ENCODE data around the gene MYLK2.

Gene MYLK2

DNA sequence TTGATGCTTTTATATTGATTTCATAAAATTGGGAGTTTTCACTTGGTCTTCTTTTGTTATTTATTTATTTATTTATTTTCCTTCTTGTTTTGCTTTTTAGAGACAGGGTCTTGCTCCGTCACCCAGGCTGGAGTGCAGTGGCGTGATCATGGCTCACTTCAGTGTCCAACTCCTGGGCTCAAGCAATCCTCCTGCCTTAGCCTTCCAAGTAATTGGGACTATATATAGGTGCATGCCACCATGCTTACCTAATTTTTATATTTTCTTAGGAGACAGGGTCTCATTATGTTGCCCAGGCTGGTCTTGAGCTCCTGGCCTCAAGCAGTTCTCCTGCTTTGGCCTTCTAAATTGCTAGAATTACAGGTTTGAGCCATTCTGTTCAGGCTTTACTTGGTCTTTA, 38.3 kb upstream of the MYLK2 start:
- DNase-seq (ENCODE audit: low spot score) = no peak
- no peak overlapping the region for H3K4me2 ChIP-seq (ENCODE audit: insufficient read depth, low read length, poor library complexity, severe bottlenecking)
- no peak overlapping the region for H3K23ac ChIP-seq (ENCODE audit: low read depth, low read length, poor library complexity)
- no peak overlapping the region for H2BK5ac ChIP-seq (ENCODE audit: low read length)
- no peak overlapping the region for H2BK120ac ChIP-seq (ENCODE audit: low read depth, low read length)
- no peaks in the 10 kb centered on the region for H3K79me1 ChIP-seq (ENCODE audit: low read depth, low read length)
- H3K4me1 ChIP-seq (ENCODE audit: control insufficient read depth in 2 of 2, insufficient read depth in 1 of 2, low read depth in 1 of 2, low read length in 2 of 2) = no peaks in the 10 kb centered on the region
- H3K4ac ChIP-seq (ENCODE audit: low read length) = no peak overlapping the region
- H4K91ac ChIP-seq (ENCODE audit: low read depth, low read length, poor library complexity) = no peak overlapping the region
- no peak overlapping the region for H2BK15ac ChIP-seq (ENCODE audit: low read length)
- H2BK12ac ChIP-seq (ENCODE audit: low read length) = no peak overlapping the region
- no peak overlapping the region for H3K9ac ChIP-seq (ENCODE audit: low read depth, low read length, poor library complexity)
- H4K8ac ChIP-seq (ENCODE audit: low read depth, low read length) = no peak overlapping the region
- no peak overlapping the region for H3K4me3 ChIP-seq (ENCODE audit: low read length in 2 of 2)
- no peaks in the 10 kb centered on the region for H3K9me3 ChIP-seq (replicated peaks in 1 of 2; ENCODE audit: control insufficient read depth in 2 of 2, insufficient read depth in 1 of 2, low read depth in 1 of 2, low read length in 2 of 2)
- no CpG with 5 or more reads among the region's 2 CpGs for WGBS, 2 donors (ENCODE audit: extremely low coverage in 2 of 2, insufficient read length in 2 of 2, insufficient replicate concordance in 1 of 2)
- H3K14ac ChIP-seq (ENCODE audit: low read length) = no peak overlapping the region
- no peaks in the 10 kb centered on the region for H3K27me3 ChIP-seq (ENCODE audit: control insufficient read depth in 3 of 3, insufficient read depth in 3 of 3, low read depth in 1 of 3, low read length in 3 of 3)
- peaks cover 53 to 96% of the 10 kb centered on the region in 2 donors for H3K36me3 ChIP-seq (replicated peaks in 1 of 2; ENCODE audit: control insufficient read depth in 2 of 2, insufficient read depth in 2 of 2, low read length in 2 of 2)
- no peak overlapping the region for H2AK5ac ChIP-seq (ENCODE audit: low read depth, low read length)
- H2AFZ ChIP-seq (ENCODE audit: low read length) = no peak overlapping the region
- H3K18ac ChIP-seq (ENCODE audit: low read length) = no peak overlapping the region
- H3K27ac ChIP-seq (replicated peaks; ENCODE audit: low read length) = no peak overlapping the region

DNA sequence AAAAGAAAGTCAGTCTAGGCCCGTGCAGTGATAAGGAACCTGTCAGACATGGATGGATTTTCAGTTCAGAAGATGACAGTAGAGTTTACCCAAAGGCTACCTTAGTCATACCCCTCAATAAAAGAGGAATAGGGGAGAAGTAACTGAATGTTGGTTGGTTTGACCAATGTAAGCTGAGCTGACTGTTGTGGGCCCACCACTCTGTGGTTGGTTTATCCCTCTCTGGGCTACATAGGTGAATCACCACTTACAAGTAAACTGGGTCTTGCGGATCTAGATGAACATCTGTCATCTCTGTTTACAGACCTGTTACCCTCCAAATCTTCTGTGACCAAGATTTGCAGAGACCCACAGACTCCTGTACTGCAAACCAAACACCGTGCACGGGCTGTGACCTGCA, 37.2 kb upstream of the MYLK2 start:
- Histone ChIP-seq H2AK5ac (ENCODE audit: low read depth, low read length) (no peak overlapping the region), H3K4me3 (ENCODE audit: low read length in 2 of 2) (no peak overlapping the region), H3K27ac (replicated peaks; ENCODE audit: low read length) (no peak overlapping the region), H3K14ac (ENCODE audit: low read length) (no peak overlapping the region), H3K9ac (ENCODE audit: low read depth, low read length, poor library complexity) (no peak overlapping the region), H4K8ac (ENCODE audit: low read depth, low read length) (no peak overlapping the region), H3K9me3 (replicated peaks in 1 of 2; ENCODE audit: control insufficient read depth in 2 of 2, insufficient read depth in 1 of 2, low read depth in 1 of 2, low read length in 2 of 2) (no peaks in the 10 kb centered on the region), H3K23ac (ENCODE audit: low read depth, low read length, poor library complexity) (no peak overlapping the region), H3K4ac (ENCODE audit: low read length) (no peak overlapping the region), H3K18ac (ENCODE audit: low read length) (no peak overlapping the region), H2BK12ac (ENCODE audit: low read length) (no peak overlapping the region), H2BK120ac (ENCODE audit: low read depth, low read length) (no peak overlapping the region), H3K27me3 (ENCODE audit: control insufficient read depth in 3 of 3, insufficient read depth in 3 of 3, low read depth in 1 of 3, low read length in 3 of 3) (no peaks in the 10 kb centered on the region), H4K91ac (ENCODE audit: low read depth, low read length, poor library complexity) (no peak overlapping the region), H3K36me3 (replicated peaks in 1 of 2; ENCODE audit: control insufficient read depth in 2 of 2, insufficient read depth in 2 of 2, low read length in 2 of 2) (peaks cover 54 to 98% of the 10 kb centered on the region in 2 donors), H3K4me2 (ENCODE audit: insufficient read depth, low read length, poor library complexity, severe bottlenecking) (no peak overlapping the region), H2AFZ (ENCODE audit: low read length) (no peak overlapping the region), H3K4me1 (ENCODE audit: control insufficient read depth in 2 of 2, insufficient read depth in 1 of 2, low read depth in 1 of 2, low read length in 2 of 2) (no peaks in the 10 kb centered on the region), H2BK5ac (ENCODE audit: low read length) (no peak overlapping the region), H2BK15ac (ENCODE audit: low read length) (no peak overlapping the region), H3K79me1 (ENCODE audit: low read depth, low read length) (no peaks in the 10 kb centered on the region)
- no CpG with 5 or more reads among the region's 4 CpGs for WGBS, 2 donors (ENCODE audit: extremely low coverage in 2 of 2, insufficient read length in 2 of 2, insufficient replicate concordance in 1 of 2)
- no peak for DNase-seq (ENCODE audit: low spot score)

DNA sequence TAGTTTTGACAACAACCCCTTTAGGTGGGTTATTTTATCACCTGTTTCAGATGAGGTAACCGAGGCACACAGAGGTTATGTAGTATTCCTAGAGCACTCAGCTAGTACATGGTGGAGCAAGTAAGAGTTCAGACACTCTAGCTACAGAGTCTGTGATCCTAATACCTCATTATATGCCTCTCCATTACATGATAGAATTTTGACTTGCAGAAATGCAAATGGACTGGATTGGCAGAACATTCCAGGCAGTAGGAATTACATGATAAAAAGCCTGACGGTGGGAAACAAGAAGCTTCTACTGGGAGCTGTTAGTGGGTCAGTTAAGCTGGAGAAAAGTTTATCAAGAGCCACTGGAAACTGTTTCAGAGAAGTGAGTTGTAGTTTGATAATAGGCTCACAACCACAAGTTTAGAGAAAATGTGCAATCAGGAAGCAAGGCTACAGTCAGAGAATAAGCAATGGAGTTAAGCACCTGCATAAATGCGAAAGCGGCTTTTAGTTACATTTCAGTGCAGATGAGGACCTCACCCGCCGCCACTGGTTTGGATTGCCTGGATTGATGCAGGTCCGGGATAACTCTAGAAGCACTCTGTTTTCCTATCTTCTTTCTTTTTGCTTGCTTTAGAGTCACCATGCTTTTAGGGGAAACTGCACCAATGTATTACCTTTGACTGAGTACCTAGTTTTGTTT, 34.7 kb upstream of the MYLK2 start:
- H3K9ac ChIP-seq (ENCODE audit: low read depth, low read length, poor library complexity) = no peak overlapping the region
- H3K4ac ChIP-seq (ENCODE audit: low read length) = no peak overlapping the region
- no CpG with 5 or more reads among the region's 7 CpGs for WGBS, 2 donors (ENCODE audit: extremely low coverage in 2 of 2, insufficient read length in 2 of 2, insufficient replicate concordance in 1 of 2)
- H2AK5ac ChIP-seq (ENCODE audit: low read depth, low read length) = no peak overlapping the region
- no peaks in the 10 kb centered on the region for H3K79me1 ChIP-seq (ENCODE audit: low read depth, low read length)
- no peaks in the 10 kb centered on the region for H3K27me3 ChIP-seq (ENCODE audit: control insufficient read depth in 3 of 3, insufficient read depth in 3 of 3, low read depth in 1 of 3, low read length in 3 of 3)
- no peak overlapping the region for H2BK15ac ChIP-seq (ENCODE audit: low read length)
- peaks cover 47 to 97% of the 10 kb centered on the region in 2 donors for H3K36me3 ChIP-seq (replicated peaks in 1 of 2; ENCODE audit: control insufficient read depth in 2 of 2, insufficient read depth in 2 of 2, low read length in 2 of 2)
- no peak overlapping the region for H3K4me3 ChIP-seq (ENCODE audit: low read length in 2 of 2)
- H2BK120ac ChIP-seq (ENCODE audit: low read depth, low read length) = no peak overlapping the region
- H2AFZ ChIP-seq (ENCODE audit: low read length) = no peak overlapping the region
- no peak overlapping the region for H3K27ac ChIP-seq (replicated peaks; ENCODE audit: low read length)
- no peak overlapping the region for H3K23ac ChIP-seq (ENCODE audit: low read depth, low read length, poor library complexity)
- H2BK5ac ChIP-seq (ENCODE audit: low read length) = no peak overlapping the region
- no peaks in the 10 kb centered on the region for H3K9me3 ChIP-seq (replicated peaks in 1 of 2; ENCODE audit: control insufficient read depth in 2 of 2, insufficient read depth in 1 of 2, low read depth in 1 of 2, low read length in 2 of 2)
- H3K4me1 ChIP-seq (ENCODE audit: control insufficient read depth in 2 of 2, insufficient read depth in 1 of 2, low read depth in 1 of 2, low read length in 2 of 2) = peaks cover 0 to 1% of the 10 kb centered on the region in 2 donors
- H3K4me2 ChIP-seq (ENCODE audit: insufficient read depth, low read length, poor library complexity, severe bottlenecking) = no peak overlapping the region
- H3K14ac ChIP-seq (ENCODE audit: low read length) = no peak overlapping the region
- no peak overlapping the region for H3K18ac ChIP-seq (ENCODE audit: low read length)
- no peak overlapping the region for H2BK12ac ChIP-seq (ENCODE audit: low read length)
- no peak overlapping the region for H4K8ac ChIP-seq (ENCODE audit: low read depth, low read length)
- no peak overlapping the region for H4K91ac ChIP-seq (ENCODE audit: low read depth, low read length, poor library complexity)
- DNase-seq (ENCODE audit: low spot score) = no peak

DNA sequence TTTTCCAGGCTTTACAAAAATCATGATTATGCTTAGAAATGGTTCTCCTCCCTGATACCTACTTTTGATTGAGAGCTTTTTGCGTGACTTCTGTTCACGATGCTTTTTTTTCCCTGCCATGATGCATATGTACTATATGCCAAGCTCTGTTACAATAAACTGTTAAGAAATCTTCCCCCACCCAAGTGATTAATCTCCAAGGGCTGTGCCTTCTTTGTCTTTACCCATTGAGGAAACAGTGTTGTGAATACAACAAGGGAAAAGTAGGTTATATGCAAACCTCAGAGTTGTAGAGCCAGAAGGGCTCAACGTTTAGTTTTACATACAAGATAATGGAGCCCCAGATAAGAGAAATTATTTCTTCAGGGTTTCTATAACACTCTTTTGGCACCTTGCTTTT, 34.1 kb upstream of the MYLK2 start:
- Histone ChIP-seq H3K27me3 (ENCODE audit: control insufficient read depth in 3 of 3, insufficient read depth in 3 of 3, low read depth in 1 of 3, low read length in 3 of 3) (no peaks in the 10 kb centered on the region), H3K18ac (ENCODE audit: low read length) (no peak overlapping the region), H3K23ac (ENCODE audit: low read depth, low read length, poor library complexity) (no peak overlapping the region), H3K36me3 (replicated peaks in 1 of 2; ENCODE audit: control insufficient read depth in 2 of 2, insufficient read depth in 2 of 2, low read length in 2 of 2) (peaks cover 43 to 97% of the 10 kb centered on the region in 2 donors), H2BK5ac (ENCODE audit: low read length) (no peak overlapping the region), H3K9me3 (replicated peaks in 1 of 2; ENCODE audit: control insufficient read depth in 2 of 2, insufficient read depth in 1 of 2, low read depth in 1 of 2, low read length in 2 of 2) (no peaks in the 10 kb centered on the region), H2BK120ac (ENCODE audit: low read depth, low read length) (no peak overlapping the region), H3K4ac (ENCODE audit: low read length) (no peak overlapping the region), H2AFZ (ENCODE audit: low read length) (no peak overlapping the region), H4K8ac (ENCODE audit: low read depth, low read length) (no peak overlapping the region), H3K4me1 (ENCODE audit: control insufficient read depth in 2 of 2, insufficient read depth in 1 of 2, low read depth in 1 of 2, low read length in 2 of 2) (peaks cover 0 to 2% of the 10 kb centered on the region in 2 donors), H3K4me3 (ENCODE audit: low read length in 2 of 2) (no peak overlapping the region), H3K4me2 (ENCODE audit: insufficient read depth, low read length, poor library complexity, severe bottlenecking) (no peak overlapping the region), H2AK5ac (ENCODE audit: low read depth, low read length) (no peak overlapping the region), H2BK15ac (ENCODE audit: low read length) (no peak overlapping the region), H4K91ac (ENCODE audit: low read depth, low read length, poor library complexity) (no peak overlapping the region), H3K14ac (ENCODE audit: low read length) (no peak overlapping the region), H3K27ac (replicated peaks; ENCODE audit: low read length) (no peak overlapping the region), H3K79me1 (ENCODE audit: low read depth, low read length) (no peaks in the 10 kb centered on the region), H2BK12ac (ENCODE audit: low read length) (no peak overlapping the region), H3K9ac (ENCODE audit: low read depth, low read length, poor library complexity) (no peak overlapping the region)
- no peak for DNase-seq (ENCODE audit: low spot score)
- no CpG with 5 or more reads among the region's 3 CpGs for WGBS, 2 donors (ENCODE audit: extremely low coverage in 2 of 2, insufficient read length in 2 of 2, insufficient replicate concordance in 1 of 2)

Data from neuronal stem cell (in vitro differentiated cells).